Hepatocyte (in vitro differentiated cells): ENCODE data around the gene RFTN1.

ENCODE experiments used
- CTCF ChIP-seq: fragments of 200-600 bp; sonication (generic); IDR thresholded peaks from 2 replicates; pipeline ENCODE4 v1.5.1; 2016; ENCODE audit warnings: antibody characterized with exemption, mild to moderate bottlenecking; ENCODE audit not compliant: poor library complexity
- EZH2phosphoT487 ChIP-seq: fragments of 200-600 bp; sonication (generic); IDR thresholded peaks from one replicate; pipeline ENCODE4 v1.6.1; 2018; ENCODE audit warnings: antibody characterized with exemption, mild to moderate bottlenecking, low read depth, moderate library complexity; ENCODE audit not compliant: unreplicated experiment, severe bottlenecking

GRCh38 chr3:16374047-16374934 is 139.2 kb downstream of the RFTN1 start:
- no peak for TF ChIP-seq CTCF
- no peak for TF ChIP-seq EZH2phosphoT487
